WI38 (cell line): Measurements from ENCODE around the gene TMEM123.

Source experiments
- H3K4me3 ChIP-seq: 2 replicates; pipeline ENCODE4 v1.5.1; 2011; ENCODE audit warnings: low read depth, mild to moderate bottlenecking, control low read depth, low read length
- CTCF ChIP-seq: IDR thresholded peaks from 2 replicates; pipeline ENCODE4 v1.5.1; 2012; ENCODE audit warnings: low read depth, mild to moderate bottlenecking, control low read depth, low read length

Gene TMEM123

GRCh38 chr11:102452461-102453301 lies at the start of gene TMEM123:
TMEM123 (minus strand) TSS chr11:102452765; CDS start chr11:102452623, 142 bp downstream.
- TF ChIP-seq CTCF = no peak
- peak within 1 kb of the TSS; percentile 81 for H3K4me3 ChIP-seq

- no peak overlapping the region for H3K4me3 ChIP-seq
- TF ChIP-seq CTCF = no peak
Observed at GRCh38 chr11:102500829-102501228, 48.3 kb upstream of the TMEM123 start.

GRCh38 chr11:102499931-102500330 lies 47.4 kb upstream of the TMEM123 start:
- TF ChIP-seq CTCF = no peak
- H3K4me3 ChIP-seq = no peak overlapping the region

- no peak for TF ChIP-seq CTCF
Observed at GRCh38 chr11:102499151-102499550, 46.6 kb upstream of the TMEM123 start.

GRCh38 chr11:102497061-102497460 lies 44.5 kb upstream of the TMEM123 start:
- TF ChIP-seq CTCF = no peak
- H3K4me3 ChIP-seq = no peak overlapping the region

More at GRCh38 chr11:102499151-102499550, 46.6 kb upstream of the TMEM123 start:
- H3K4me3 ChIP-seq = no peak overlapping the region

- peak; percentile 31; the same call in 1 of the 2 replicates for TF ChIP-seq CTCF
- H3K4me3 ChIP-seq = no peak overlapping the region
Observed at GRCh38 chr11:102495161-102496042, 42.8 kb upstream of the TMEM123 start.
